ENCODE results near the gene OSBPL2.

DNA sequence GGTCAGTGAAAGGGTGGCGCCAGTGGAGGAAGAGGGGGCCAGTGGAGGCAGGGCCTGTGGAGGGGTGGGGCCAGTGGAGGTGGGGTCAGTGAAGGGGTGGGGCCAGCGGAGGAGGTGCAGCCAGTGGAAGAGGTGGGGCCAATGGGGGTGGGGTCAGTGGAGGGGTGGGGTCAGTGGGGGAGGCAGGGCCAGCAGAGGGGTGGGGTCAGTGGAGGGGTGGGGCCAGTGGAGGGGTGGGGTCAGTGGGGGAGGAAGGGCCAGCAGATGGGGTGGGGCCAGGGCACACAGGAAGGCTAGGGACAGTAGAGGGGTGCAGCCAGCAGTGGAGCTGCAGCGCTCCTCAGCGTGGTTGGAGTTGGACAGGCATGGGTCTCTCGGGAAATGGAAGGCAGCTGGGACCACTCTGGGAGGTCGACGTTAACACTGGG is 83.2 kb downstream of the OSBPL2 start:
- TF ChIP-seq, protein P1, sequence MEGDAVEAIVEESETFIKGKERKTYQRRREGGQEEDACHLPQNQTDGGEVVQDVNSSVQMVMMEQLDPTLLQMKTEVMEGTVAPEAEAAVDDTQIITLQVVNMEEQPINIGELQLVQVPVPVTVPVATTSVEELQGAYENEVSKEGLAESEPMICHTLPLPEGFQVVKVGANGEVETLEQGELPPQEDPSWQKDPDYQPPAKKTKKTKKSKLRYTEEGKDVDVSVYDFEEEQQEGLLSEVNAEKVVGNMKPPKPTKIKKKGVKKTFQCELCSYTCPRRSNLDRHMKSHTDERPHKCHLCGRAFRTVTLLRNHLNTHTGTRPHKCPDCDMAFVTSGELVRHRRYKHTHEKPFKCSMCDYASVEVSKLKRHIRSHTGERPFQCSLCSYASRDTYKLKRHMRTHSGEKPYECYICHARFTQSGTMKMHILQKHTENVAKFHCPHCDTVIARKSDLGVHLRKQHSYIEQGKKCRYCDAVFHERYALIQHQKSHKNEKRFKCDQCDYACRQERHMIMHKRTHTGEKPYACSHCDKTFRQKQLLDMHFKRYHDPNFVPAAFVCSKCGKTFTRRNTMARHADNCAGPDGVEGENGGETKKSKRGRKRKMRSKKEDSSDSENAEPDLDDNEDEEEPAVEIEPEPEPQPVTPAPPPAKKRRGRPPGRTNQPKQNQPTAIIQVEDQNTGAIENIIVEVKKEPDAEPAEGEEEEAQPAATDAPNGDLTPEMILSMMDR (optimal IDR thresholded peaks at IDR 0.05 in 1 of 3, IDR thresholded peaks at IDR 0.05 in 1 of 3, conservative IDR thresholded peaks at IDR 0.05 in 1 of 3; ENCODE audit: extremely low read depth in 1 of 3, insufficient read depth in 2 of 3, low read length in 3 of 3): no peak
- no peak for TF ChIP-seq EZH2 (IDR thresholded peaks at IDR 0.05; ENCODE audit: low read length)

Data from keratinocyte (primary cell).